GM12874 (cell line): ENCODE measurements around the gene SH2D3A.

Experiments
- TF ChIP-seq, protein P1 (sequence below): IDR thresholded peaks from 2 replicates; pipeline ENCODE4 v1.5.1; 2011; ENCODE audit warnings: low read depth, mild to moderate bottlenecking, control low read depth, low read length, moderate library complexity; ENCODE audit not compliant: insufficient read depth

SH2D3A gene

DNA sequence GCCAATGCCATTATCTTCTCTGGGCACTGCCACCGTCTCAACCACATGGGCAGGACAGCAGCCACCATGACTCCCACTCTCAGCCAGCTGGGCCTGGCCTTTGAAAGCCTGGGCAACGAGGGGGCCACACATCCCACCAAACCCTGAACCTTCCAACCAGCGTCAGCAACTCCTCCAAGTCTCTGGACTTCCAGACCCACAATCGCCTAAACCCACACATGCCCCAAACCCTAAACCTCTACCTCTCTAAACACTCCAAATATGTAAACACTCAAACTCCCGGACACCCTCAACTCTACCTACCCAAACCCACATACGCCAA is 47.7 kb downstream of the SH2D3A start:
- TF ChIP-seq, protein P1, sequence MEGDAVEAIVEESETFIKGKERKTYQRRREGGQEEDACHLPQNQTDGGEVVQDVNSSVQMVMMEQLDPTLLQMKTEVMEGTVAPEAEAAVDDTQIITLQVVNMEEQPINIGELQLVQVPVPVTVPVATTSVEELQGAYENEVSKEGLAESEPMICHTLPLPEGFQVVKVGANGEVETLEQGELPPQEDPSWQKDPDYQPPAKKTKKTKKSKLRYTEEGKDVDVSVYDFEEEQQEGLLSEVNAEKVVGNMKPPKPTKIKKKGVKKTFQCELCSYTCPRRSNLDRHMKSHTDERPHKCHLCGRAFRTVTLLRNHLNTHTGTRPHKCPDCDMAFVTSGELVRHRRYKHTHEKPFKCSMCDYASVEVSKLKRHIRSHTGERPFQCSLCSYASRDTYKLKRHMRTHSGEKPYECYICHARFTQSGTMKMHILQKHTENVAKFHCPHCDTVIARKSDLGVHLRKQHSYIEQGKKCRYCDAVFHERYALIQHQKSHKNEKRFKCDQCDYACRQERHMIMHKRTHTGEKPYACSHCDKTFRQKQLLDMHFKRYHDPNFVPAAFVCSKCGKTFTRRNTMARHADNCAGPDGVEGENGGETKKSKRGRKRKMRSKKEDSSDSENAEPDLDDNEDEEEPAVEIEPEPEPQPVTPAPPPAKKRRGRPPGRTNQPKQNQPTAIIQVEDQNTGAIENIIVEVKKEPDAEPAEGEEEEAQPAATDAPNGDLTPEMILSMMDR = no peak

DNA sequence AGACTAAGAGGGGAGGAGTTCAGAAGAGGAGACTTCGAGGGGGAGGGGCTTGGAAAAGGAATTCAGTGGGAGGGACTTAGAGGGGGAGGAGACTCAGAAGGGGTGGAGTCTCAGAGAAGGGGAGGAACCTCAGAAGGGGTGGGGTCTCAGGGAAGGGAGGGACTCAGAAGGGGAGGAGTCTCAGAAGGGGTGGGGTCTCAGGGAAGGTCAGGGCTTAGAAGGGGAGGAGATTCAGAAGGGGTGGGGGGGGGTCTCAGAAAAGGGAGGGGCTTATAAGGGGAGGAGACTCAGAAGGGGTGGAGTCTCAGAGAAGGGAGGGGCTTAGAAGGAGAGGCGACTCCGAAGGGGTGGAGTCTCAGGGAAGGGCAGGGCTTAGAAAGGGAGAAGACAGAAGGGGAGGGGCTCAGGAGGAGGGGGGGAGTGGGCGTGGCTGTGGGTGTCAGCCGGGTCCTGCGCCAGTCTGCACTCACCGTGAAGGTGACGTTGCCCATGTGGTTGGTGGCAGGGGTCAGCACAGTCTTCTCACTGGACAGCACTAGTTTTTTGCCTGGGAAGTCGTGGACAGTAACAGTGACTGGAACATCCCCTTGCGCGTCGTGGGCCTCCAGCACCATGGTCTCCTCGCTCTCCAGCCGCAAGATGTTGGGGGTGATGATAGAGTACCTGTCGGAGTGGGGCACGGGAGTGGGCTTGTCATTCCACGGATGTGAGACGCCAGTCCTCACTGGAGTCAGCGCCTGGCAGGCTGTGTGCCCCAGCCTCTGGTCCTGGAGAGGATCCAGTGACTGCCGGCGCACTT is 48.3 kb downstream of the SH2D3A start:
- TF ChIP-seq, protein P1 = no peak

DNA sequence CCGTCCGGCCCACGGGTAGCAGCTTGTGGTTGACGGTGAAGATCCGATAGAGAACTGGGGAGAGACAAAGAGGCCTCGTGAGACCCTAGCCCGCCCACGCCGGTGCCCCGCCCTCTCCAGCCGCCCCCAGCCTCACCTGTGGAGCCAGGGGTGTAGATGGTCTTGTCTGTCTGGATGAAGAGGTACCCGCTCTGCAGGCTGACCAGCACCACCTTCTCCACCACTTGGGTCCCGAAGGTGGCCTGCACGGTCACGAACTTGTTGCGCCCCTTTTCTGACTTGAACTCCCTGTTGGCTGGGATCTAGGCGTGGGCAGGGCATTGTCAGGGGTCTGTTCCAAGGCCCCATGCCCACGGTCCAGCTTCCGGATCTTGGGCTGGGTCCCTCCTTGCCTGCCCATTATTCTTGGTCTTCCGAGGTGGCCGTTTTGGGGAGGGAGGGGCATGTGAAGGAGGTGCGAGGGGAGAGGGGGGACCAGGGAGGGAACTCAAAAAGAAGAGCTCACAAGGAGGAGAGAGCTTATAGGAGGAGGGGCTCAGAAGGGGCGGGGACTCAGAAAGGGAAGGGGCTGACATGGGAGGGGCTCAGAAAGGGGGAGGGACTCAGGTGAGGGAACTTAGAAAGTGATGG is 49.0 kb downstream of the SH2D3A start:
- TF ChIP-seq, protein P1 = no peak

DNA sequence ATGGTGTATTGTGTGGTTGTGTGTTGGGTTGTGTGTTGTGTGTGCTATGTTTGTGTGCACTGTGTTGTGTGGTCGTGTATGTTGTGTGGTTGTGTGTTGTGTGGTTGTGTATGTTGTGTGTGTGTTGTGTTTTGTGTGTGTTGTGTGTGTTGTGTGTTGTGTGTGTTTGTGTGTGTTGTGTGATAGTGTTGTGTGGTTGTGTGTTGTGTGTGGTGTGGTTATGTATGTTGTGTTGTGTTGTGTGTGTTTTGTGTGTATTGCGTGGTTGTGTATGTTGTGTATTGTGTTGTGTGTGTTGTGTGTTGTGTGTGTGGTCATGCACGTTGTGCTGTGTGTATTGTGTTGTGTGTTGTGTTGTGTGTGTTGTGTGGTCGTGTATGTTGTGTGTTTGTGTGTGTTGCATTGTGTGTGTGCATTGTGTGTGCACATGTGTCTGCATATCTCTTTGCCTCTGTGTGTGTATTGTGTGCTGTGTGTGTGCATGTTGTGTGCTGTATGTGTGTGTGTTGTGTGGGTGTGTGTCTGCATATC is 49.7 kb downstream of the SH2D3A start:
- TF ChIP-seq, protein P1 = no peak

DNA sequence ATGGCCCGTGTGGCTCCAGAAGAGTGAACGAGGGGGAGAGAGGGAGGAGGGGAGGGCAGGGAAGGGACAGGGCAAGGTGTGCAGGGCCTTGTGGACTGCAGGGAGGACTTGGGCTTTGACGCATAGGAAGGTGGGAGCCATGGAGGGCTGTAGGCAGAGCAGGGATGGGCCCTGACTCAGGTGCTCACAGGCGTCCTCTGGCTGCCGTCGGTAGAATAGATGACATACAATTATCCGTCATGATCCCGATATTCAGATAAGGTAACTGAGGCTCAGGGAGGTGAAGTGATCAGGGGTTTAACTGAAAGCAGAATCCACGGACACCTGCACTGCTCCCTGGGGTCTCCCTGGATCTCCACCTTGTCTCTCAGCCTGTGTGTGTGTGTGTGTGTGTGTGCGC is 50.2 kb downstream of the SH2D3A start:
- TF ChIP-seq, protein P1 = peak; percentile 31; the same call in 1 of the 2 replicates

DNA sequence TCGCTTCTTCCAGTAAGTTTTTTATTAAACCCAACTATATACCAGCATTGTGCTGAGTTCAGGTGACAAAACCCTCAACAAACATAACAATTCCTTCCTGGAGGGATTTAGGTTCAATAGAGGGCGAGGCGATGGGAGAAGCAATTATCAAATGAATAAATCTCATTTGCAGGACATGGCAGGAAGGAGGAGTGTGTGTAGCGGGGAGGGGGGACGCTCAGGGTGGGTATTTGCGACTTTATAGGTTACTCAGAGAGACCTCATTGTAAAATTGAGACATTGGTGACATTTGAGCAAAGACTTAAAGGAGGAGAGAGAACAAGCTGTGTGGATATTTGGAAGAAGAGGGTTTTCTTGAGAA is 50.6 kb downstream of the SH2D3A start:
- TF ChIP-seq, protein P1 = no peak

DNA sequence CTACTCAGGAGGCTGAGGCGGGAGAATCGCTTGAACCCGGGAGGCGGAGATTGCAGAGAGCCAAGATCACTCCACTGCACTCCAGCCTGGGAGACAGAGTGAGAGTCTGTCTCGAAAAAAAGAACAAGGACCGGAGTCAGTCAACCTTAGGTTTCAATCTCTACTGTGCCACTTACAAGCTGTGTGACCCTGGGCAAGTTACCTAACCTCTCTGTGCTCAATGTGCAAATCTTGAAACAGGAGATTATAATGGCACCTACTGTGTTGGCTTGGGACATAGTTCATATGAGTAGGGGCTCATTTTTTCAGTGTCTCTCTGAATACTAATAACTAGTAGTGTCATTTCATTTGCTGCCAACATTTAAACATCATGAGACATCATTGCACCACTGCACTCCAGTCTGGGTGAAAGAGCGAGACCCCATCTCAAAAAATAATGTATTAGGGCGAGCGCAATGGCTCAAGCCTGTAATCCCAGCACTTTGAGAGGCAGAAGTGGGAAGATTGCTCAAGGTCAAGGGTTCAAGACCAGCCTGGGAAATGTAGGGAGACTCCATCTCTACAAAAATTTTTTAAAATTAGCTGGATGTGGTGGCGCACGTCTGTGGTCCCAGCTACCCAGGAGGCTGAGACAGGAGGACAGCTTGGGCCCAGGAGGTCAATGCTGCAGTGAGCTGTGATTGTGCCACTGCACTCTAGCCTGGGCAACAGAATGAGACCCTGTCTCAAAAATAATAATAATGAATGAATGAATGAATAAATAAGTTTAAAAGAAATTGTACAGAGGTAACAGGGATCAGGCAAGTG is 52.3 kb downstream of the SH2D3A start:
- TF ChIP-seq, protein P1 = no peak
